Measurements from ENCODE around the gene C18orf32.

DNA sequence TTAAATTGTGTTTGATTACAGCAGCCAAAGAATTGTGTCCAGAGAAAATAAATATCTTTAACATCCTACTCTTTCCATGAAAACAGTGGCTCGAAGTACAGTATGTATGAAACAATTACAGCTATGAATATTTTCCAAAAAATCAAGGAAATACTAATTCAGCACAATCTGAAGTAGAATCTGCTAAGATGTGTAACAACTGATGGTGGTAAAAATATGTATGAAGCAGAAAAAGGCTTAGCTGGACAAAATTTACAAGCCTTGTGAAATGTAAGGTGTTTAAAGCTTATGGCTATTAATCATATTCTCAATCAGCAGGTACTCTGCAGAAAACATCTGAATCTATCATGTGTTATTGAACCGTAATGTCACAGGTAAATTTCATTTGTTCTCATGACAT lies 43.2 kb downstream of the C18orf32 start:
- TF ChIP-seq CTCF (conservative IDR thresholded peaks at IDR 0.05 in 1 of 2, IDR thresholded peaks at IDR 0.05 in 1 of 2; ENCODE audit: extremely low read depth in 1 of 2, insufficient read depth in 1 of 2, low read depth in 1 of 2, low read length in 2 of 2): no peak
- TF ChIP-seq EZH2 (IDR thresholded peaks at IDR 0.05; ENCODE audit: borderline replicate concordance, low read length): no peak
